ENCODE results near the gene CHID1. TPM values are rescaled to one million over a fixed set of nuclear protein-coding genes. Genes with fewer than 3 reads are reported as not detected.

The CHID1 gene
- total and polyA plus RNA-seq, 2 of the 8 experiments (the other 6 are each of a cell fraction or from before 2014, with no cell fraction given), result 81.2 to 88.5 TPM

GRCh38 chr11:843818-844692, 66.6 kb downstream of the CHID1 start:
- H3K4me3 ChIP-seq (ENCODE audit: extremely low read depth in 1 of 4, insufficient read depth in 2 of 4, low read depth in 3 of 4, low read length in 4 of 4), result peak overlapping the region; percentile 71 to 96 (median 74)
- H3K23ac ChIP-seq (ENCODE audit: insufficient read length), result no peak overlapping the region
- peak overlapping the region; percentile 79 for H2BK120ac ChIP-seq (replicated peaks; ENCODE audit: low read depth, low read length)
- peak overlapping the region; percentile 92; the same call in 1 of the 2 replicates for H2BK12ac ChIP-seq (ENCODE audit: low read depth, low read length)
- ChIA-PET POLR2A (ENCODE audit: partially characterized antibody) (interaction anchor here (0.8 to 40.4 kb wide), 13 partner anchors 13 to 209 kb away, joined by 3 to 1917 read pairs (median 4); partner anchors contain the start of genes CD151, CEND1, CHID1 and CRACR2B), CTCF (ENCODE audit: partially characterized antibody) (interaction anchor here (0.8 to 6.7 kb wide), 20 partner anchors 10 to 289 kb away, joined by 3 to 74 read pairs (median 4); partner anchors contain the start of genes CD151 and PNPLA2)
- peak overlapping the region; percentile 98 for H3K18ac ChIP-seq (ENCODE audit: extremely low read depth, low read length)
- H2AFZ ChIP-seq (ENCODE audit: low read length), result no peak overlapping the region
- H3K23me2 ChIP-seq (ENCODE audit: low read depth, low read length), result peaks cover 22% of the 10 kb centered on the region; the same call in 1 of the 2 replicates
- peak overlapping the region; percentile 79; the same call in 1 of the 2 replicates for H3K27ac ChIP-seq (ENCODE audit: low read depth, low read length)
- DNase-seq (ENCODE audit: low read depth in 1 of 2, low spot score in 2 of 2) (peak; percentile 86 to 89), FAIRE-seq (peak; percentile 94)
- peak overlapping the region; percentile 99; the same call in 1 of the 2 replicates for H2BK15ac ChIP-seq (ENCODE audit: low read length)
- peak overlapping the region; percentile 92 for H3K56ac ChIP-seq (replicated peaks; ENCODE audit: insufficient read length, low read depth, low read length)
- peak overlapping the region; percentile 99 for H3K4ac ChIP-seq (replicated peaks; ENCODE audit: insufficient read length, low read depth, low read length)
- peak overlapping the region; percentile 87 for H3K4me2 ChIP-seq (ENCODE audit: insufficient read depth in 1 of 2, low read depth in 2 of 2, low read length in 2 of 2)
- H3K9ac ChIP-seq (replicated peaks in 1 of 4; ENCODE audit: extremely low read depth in 1 of 4, low read depth in 3 of 4, low read length in 3 of 4), result peak overlapping the region in 2 of 4 experiments; percentile 8 to 13; a peak in 3 of 7 replicates
- H2BK5ac ChIP-seq (ENCODE audit: low read depth, low read length), result peak overlapping the region; percentile 92
- H4K20me1 ChIP-seq (replicated peaks in 1 of 2; ENCODE audit: control insufficient read depth in 1 of 2, insufficient read depth in 2 of 2, low read length in 2 of 2), result peaks cover 7 to 27% of the 10 kb centered on the region in 2 experiments
- H3K4me1 ChIP-seq (replicated peaks in 1 of 4; ENCODE audit: control insufficient read depth in 3 of 4, insufficient read depth in 4 of 4, low read length in 3 of 4), result peaks cover 0 to 39% (median 26%) of the 10 kb centered on the region in 4 experiments; a peak in 6 of 7 replicates
- peak overlapping the region; percentile 98 for H4K91ac ChIP-seq (replicated peaks; ENCODE audit: insufficient read length, low read length)
- 0 out of 2 replicates have a peak overlapping the region, but pooled peaks have one; percentile 61 for H2BK20ac ChIP-seq (ENCODE audit: low read length)
- H3K27me3 ChIP-seq (replicated peaks in 1 of 4; ENCODE audit: control insufficient read depth in 3 of 4, extremely low read depth in 1 of 4, insufficient read depth in 3 of 4, low read length in 3 of 4), result no peaks in the 10 kb centered on the region; a peak in 4 of 7 replicates
- H3K79me2 ChIP-seq (ENCODE audit: control insufficient read depth in 1 of 2, insufficient read depth in 2 of 2, low read length in 2 of 2), result peaks cover 0 to 27% of the 10 kb centered on the region in 2 experiments; a peak in 2 of 4 replicates
- H2AK5ac ChIP-seq (ENCODE audit: low read depth, low read length), result no peak overlapping the region
- H4K5ac ChIP-seq (ENCODE audit: insufficient read length, low read depth, low read length), result peak overlapping the region; percentile 96
- peak overlapping the region; percentile 75; the same call in 1 of the 2 replicates for H4K8ac ChIP-seq (ENCODE audit: extremely low read depth, insufficient read depth, low read length)
- peak overlapping the region; percentile 67 for H3K14ac ChIP-seq (ENCODE audit: insufficient read length)
- peaks cover 9% of the 10 kb centered on the region; the same call in 1 of the 2 replicates for H3K79me1 ChIP-seq (ENCODE audit: low read depth, low read length)
- peaks cover 10 to 14% (median 11%) of the 10 kb centered on the region in 4 experiments; a peak in 6 of 8 replicates for H3K36me3 ChIP-seq (ENCODE audit: control insufficient read depth in 2 of 4, insufficient read depth in 4 of 4, low read length in 3 of 4)
- 1% methylated on average over 16 of the region's 25 CpGs; no CpG with 5 or more reads in 1 of the 2 experiments for WGBS, 2 experiments (ENCODE audit: extremely low coverage in 1 of 2, insufficient coverage in 1 of 2, insufficient read length in 1 of 2, insufficient replicate concordance in 2 of 2, low coverage in 1 of 2, low lambda C conversion rate in 2 of 2, missing lambda C conversion rate in 1 of 2)
- no peaks in the 10 kb centered on the region for H3K9me3 ChIP-seq (ENCODE audit: insufficient read depth in 2 of 2, low read depth in 1 of 2, low read length in 1 of 2)
- TF ChIP-seq HDAC2 (IDR thresholded peaks at IDR 0.05; ENCODE audit: borderline replicate concordance in 1 of 2, low read depth in 2 of 2, low read length in 2 of 2) (no peak; a peak in 1 of 4 replicates), CTCF (IDR thresholded peaks at IDR 0.05; ENCODE audit: control extremely low read depth in 1 of 3, insufficient read depth in 1 of 3, low read depth in 1 of 3, low read length in 3 of 3) (peak in 1 of 3 experiments; percentile 8; a peak in 1 of 4 replicates), CHD2 (IDR thresholded peaks at IDR 0.05; ENCODE audit: low read length) (0 out of 2 replicates have a peak, but pooled peaks have one; percentile 6), CEBPB (IDR thresholded peaks at IDR 0.05; ENCODE audit: low read depth, low read length) (no peak), KDM1A (IDR thresholded peaks at IDR 0.05; ENCODE audit: borderline replicate concordance, low read length) (peak; percentile 13; the same call in 1 of the 2 replicates), MAX (IDR thresholded peaks at IDR 0.05) (peak; percentile 77)
